SU-DHL-6 (cell line): Measurements from ENCODE around the gene NTRK1.

Source experiments
- H2AFZ ChIP-seq: fragments of 200-600 bp; sonication (generic); 2 replicates; pipeline ENCODE4 v1.6.1; 2014; ENCODE audit warnings: low read depth, mild to moderate bottlenecking, moderate library complexity, mixed read lengths, antibody characterized with exemption, low read length; ENCODE audit not compliant: severe bottlenecking
- H3F3A ChIP-seq: fragments of 200-600 bp; shearing (Covaris generic); 2 replicates; pipeline ENCODE4 v1.6.0; 2016; ENCODE audit warnings: antibody characterized with exemption, mild to moderate bottlenecking; ENCODE audit not compliant: insufficient read depth
- H3K27ac ChIP-seq: fragments of 200-600 bp; sonication (generic); 2 replicates; pipeline ENCODE4 v1.5.1; 2016; ENCODE audit warnings: low read depth, mild to moderate bottlenecking, low read length, moderate library complexity, mixed read lengths
- H3K27me3 ChIP-seq: fragments of 200-600 bp; sonication (generic), shearing (Covaris generic); 2 replicates; pipeline ENCODE4 v1.6.0; 2014; ENCODE audit warnings: mild to moderate bottlenecking, low read length
- H3K36me3 ChIP-seq: fragments of 200-600 bp; sonication (generic); 2 replicates; pipeline ENCODE4 v1.6.1; 2014; ENCODE audit warnings: mild to moderate bottlenecking, low read length, mixed read lengths
- H3K4me2 ChIP-seq: fragments of 300-600, 200-600 bp; shearing (Covaris generic), sonication (generic); 2 replicates; pipeline ENCODE4 v1.6.0; 2014; ENCODE audit warnings: low read length, low read depth, mild to moderate bottlenecking; ENCODE audit not compliant: poor library complexity, severe bottlenecking
- H3K4me3 ChIP-seq: fragments of 200-600 bp; sonication (generic); 2 replicates; pipeline ENCODE4 v1.5.1; 2014; ENCODE audit warnings: antibody characterized with exemption, low read length, mild to moderate bottlenecking, mixed read lengths; ENCODE audit not compliant: insufficient read depth, poor library complexity, severe bottlenecking
- H3K79me2 ChIP-seq: fragments of 200-600 bp; sonication (generic); 2 replicates; pipeline ENCODE4 v1.6.1; 2014; ENCODE audit warnings: mild to moderate bottlenecking, low read length, moderate library complexity; ENCODE audit not compliant: insufficient read depth
- H3K9ac ChIP-seq: fragments of 200-600 bp; sonication (generic); 2 replicates; pipeline ENCODE4 v1.7.0; 2014; ENCODE audit warnings: mild to moderate bottlenecking, low read length
- H3K9me2 ChIP-seq: fragments of 200-600 bp; sonication (generic); replicated peaks from 2 replicates; pipeline ENCODE4 v1.6.1; 2014; ENCODE audit warnings: low read length; ENCODE audit not compliant: insufficient read depth
- H3K9me3 ChIP-seq: fragments of 200-600 bp; sonication (generic); 2 replicates; pipeline ENCODE4 v1.6.1; 2014; ENCODE audit warnings: low read length, mixed read lengths; ENCODE audit not compliant: insufficient read depth
- H4K20me1 ChIP-seq: fragments of 200-600 bp; sonication (generic); 2 replicates; pipeline ENCODE4 v1.6.1; 2014; ENCODE audit warnings: low read depth, mild to moderate bottlenecking, antibody characterized with exemption, low read length, moderate library complexity, mixed read lengths
- EZH2phosphoT487 ChIP-seq: fragments of 200-600 bp; sonication (generic), shearing (Covaris generic); conservative IDR thresholded peaks from 2 replicates; pipeline ENCODE4 v1.6.1; 2018; ENCODE audit warnings: mild to moderate bottlenecking, antibody characterized with exemption, low read length, moderate library complexity, mixed read lengths
- TF ChIP-seq, protein P1 (sequence below): fragments of 200-600 bp; sonication (generic); IDR thresholded peaks from one replicate; pipeline ENCODE4 v1.5.1; 2017; ENCODE audit warnings: antibody characterized with exemption, mild to moderate bottlenecking, low read length, moderate library complexity; ENCODE audit not compliant: insufficient read depth, poor library complexity, severe bottlenecking

NTRK1 gene

DNA sequence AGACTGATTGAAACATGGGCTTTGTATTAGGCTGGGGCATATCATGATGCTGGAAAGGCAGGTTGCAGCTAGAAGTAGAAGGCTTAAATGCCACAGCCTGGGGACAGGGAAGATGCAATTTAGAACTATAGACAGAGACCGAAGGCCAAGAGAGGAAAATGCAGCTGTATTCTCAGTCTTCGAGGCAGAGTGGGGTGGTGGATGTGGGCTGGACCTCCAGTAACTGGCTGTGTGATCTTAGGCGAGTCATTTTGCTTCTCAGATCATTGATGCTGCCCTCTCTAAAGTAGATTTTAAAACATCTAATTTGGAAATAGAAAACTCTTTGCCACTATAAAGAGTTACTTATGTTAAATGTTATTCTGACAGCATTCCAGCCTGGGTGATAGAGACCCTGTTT lies 26.3 kb upstream of the NTRK1 start:
- Histone ChIP-seq H4K20me1 (no peaks in the 10 kb centered on the region), H2AFZ (no peak overlapping the region)
- TF ChIP-seq EZH2phosphoT487 = no peak
- TF ChIP-seq, protein P1, sequence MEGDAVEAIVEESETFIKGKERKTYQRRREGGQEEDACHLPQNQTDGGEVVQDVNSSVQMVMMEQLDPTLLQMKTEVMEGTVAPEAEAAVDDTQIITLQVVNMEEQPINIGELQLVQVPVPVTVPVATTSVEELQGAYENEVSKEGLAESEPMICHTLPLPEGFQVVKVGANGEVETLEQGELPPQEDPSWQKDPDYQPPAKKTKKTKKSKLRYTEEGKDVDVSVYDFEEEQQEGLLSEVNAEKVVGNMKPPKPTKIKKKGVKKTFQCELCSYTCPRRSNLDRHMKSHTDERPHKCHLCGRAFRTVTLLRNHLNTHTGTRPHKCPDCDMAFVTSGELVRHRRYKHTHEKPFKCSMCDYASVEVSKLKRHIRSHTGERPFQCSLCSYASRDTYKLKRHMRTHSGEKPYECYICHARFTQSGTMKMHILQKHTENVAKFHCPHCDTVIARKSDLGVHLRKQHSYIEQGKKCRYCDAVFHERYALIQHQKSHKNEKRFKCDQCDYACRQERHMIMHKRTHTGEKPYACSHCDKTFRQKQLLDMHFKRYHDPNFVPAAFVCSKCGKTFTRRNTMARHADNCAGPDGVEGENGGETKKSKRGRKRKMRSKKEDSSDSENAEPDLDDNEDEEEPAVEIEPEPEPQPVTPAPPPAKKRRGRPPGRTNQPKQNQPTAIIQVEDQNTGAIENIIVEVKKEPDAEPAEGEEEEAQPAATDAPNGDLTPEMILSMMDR = no peak

DNA sequence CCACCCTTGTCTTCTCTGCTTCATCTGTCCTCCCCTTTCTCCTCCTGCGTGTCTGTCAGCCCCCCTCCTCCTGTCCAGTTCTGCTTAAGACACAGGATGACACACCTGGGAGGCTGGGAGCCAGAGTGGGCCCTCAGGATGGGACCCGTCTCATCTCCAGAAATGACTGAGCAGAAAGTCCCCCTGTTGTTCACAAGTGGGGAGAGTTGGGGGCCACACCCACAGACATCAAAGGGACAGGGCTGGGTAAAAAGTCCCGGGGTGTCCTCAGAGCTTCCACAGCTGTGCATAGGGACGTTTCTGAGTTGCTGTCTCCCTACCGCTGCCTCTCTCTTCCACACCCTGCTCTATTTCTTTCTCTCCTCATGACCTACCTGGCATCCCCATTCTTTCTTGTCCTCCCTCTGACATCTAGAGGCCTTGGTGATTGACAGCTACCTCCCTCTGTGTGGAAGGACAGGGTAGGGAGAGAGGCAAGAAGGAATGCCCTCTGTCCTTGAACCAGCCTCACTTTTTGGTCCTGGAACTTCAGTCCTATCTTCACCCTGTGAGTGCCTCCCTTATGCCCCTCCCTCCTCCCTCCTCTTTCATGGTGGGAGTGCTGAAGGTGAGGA lies 24.5 kb upstream of the NTRK1 start:
- Histone ChIP-seq H3K36me3 (no peaks in the 10 kb centered on the region), H3K4me3 (no peak overlapping the region), H3K9me2 (no peaks in the 10 kb centered on the region), H3F3A (no peaks in the 10 kb centered on the region), H3K27ac (no peak overlapping the region), H3K4me2 (no peak overlapping the region), H3K27me3 (no peaks in the 10 kb centered on the region), H3K9ac (no peak overlapping the region), H4K20me1 (no peaks in the 10 kb centered on the region), H3K9me3 (no peaks in the 10 kb centered on the region), H2AFZ (no peak overlapping the region), H3K79me2 (no peaks in the 10 kb centered on the region)
- TF ChIP-seq, protein P1 = no peak
- no peak for TF ChIP-seq EZH2phosphoT487

More for the DNA sequence above, 26.3 kb upstream of the NTRK1 start:
- Histone ChIP-seq H3K36me3 (no peaks in the 10 kb centered on the region), H3K9me2 (no peaks in the 10 kb centered on the region), H3K4me2 (no peak overlapping the region), H3K9ac (no peak overlapping the region), H3K27ac (no peak overlapping the region), H3F3A (no peaks in the 10 kb centered on the region), H3K79me2 (no peaks in the 10 kb centered on the region), H3K27me3 (no peaks in the 10 kb centered on the region), H3K9me3 (no peaks in the 10 kb centered on the region), H3K4me3 (no peak overlapping the region)

DNA sequence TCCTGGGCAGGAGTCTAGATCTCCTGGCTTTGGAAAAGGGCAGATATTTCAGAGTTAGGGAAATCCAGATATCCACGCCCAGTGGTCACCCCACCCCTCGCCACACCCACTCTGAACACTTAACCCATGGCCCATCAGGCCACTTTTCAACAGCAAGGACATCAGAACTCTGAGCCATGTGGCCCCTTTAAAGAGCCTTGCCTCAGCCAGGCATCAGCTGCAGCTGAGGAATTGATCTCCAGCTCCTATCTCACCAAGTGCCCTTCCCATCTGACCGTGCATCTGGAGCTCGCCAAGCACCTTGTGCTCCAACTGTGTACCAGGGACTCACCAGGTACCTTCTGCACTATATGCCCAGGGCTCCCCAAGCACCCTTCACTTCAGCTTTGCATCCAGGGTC lies 23.8 kb upstream of the NTRK1 start:
- Histone ChIP-seq H3K4me3 (no peak overlapping the region), H3K9me2 (no peaks in the 10 kb centered on the region), H3K79me2 (no peaks in the 10 kb centered on the region), H3F3A (no peaks in the 10 kb centered on the region), H2AFZ (no peak overlapping the region), H3K36me3 (no peaks in the 10 kb centered on the region), H3K9me3 (no peaks in the 10 kb centered on the region), H3K9ac (no peak overlapping the region), H4K20me1 (no peaks in the 10 kb centered on the region), H3K4me2 (no peak overlapping the region), H3K27me3 (no peaks in the 10 kb centered on the region), H3K27ac (no peak overlapping the region)
- no peak for TF ChIP-seq EZH2phosphoT487
- TF ChIP-seq, protein P1 = no peak
